Body of pancreas (tissue), 4 donors: ENCODE results near the gene KIRREL3.

Experiments
- POLR2A ChIP-seq, 3 donors: fragments of 450-650 bp; IDR thresholded peaks; one replicate each; pipeline ENCODE4 v1.6.1; 2016; ENCODE audit warnings: antibody characterized with exemption in 3 of 3, mild to moderate bottlenecking in 2 of 3
- TF ChIP-seq, protein P1 (sequence below), 7 experiments: fragments of 450-650 bp in 4 of 7; fragments of 200-600 bp in 3 of 7; sonication (generic) in 3 of 7; IDR thresholded peaks; one replicate each; pipeline ENCODE4 v1.5.1; 2016 to 2019; ENCODE audit warnings: antibody characterized with exemption in 7 of 7

DNA sequence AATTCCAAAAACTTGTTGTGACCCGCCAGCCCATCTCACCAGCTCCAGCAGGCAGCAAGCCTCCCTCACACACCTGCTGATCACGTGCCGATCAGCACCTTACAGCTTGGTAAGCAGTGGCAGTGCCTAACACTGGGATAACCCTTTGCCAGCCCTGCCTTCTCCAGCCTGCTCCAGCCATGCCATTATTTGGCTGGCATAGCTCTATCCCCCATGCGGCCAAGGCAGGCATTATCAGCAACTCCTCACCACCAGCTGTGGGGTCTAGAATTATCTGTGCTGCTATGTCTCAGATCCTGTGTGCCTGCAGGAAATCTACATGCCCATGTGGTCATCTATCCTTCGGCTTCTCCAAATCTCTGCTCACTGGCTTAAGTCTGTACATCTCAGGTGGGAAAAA, 430.1 kb downstream of the KIRREL3 start:
- TF ChIP-seq, protein P1, sequence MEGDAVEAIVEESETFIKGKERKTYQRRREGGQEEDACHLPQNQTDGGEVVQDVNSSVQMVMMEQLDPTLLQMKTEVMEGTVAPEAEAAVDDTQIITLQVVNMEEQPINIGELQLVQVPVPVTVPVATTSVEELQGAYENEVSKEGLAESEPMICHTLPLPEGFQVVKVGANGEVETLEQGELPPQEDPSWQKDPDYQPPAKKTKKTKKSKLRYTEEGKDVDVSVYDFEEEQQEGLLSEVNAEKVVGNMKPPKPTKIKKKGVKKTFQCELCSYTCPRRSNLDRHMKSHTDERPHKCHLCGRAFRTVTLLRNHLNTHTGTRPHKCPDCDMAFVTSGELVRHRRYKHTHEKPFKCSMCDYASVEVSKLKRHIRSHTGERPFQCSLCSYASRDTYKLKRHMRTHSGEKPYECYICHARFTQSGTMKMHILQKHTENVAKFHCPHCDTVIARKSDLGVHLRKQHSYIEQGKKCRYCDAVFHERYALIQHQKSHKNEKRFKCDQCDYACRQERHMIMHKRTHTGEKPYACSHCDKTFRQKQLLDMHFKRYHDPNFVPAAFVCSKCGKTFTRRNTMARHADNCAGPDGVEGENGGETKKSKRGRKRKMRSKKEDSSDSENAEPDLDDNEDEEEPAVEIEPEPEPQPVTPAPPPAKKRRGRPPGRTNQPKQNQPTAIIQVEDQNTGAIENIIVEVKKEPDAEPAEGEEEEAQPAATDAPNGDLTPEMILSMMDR (IDR thresholded peaks at IDR 0.05): no peak
- TF ChIP-seq POLR2A (IDR thresholded peaks at IDR 0.05): no peak
